ENCODE results near the gene ATG3.

The ATG3 gene

DNA sequence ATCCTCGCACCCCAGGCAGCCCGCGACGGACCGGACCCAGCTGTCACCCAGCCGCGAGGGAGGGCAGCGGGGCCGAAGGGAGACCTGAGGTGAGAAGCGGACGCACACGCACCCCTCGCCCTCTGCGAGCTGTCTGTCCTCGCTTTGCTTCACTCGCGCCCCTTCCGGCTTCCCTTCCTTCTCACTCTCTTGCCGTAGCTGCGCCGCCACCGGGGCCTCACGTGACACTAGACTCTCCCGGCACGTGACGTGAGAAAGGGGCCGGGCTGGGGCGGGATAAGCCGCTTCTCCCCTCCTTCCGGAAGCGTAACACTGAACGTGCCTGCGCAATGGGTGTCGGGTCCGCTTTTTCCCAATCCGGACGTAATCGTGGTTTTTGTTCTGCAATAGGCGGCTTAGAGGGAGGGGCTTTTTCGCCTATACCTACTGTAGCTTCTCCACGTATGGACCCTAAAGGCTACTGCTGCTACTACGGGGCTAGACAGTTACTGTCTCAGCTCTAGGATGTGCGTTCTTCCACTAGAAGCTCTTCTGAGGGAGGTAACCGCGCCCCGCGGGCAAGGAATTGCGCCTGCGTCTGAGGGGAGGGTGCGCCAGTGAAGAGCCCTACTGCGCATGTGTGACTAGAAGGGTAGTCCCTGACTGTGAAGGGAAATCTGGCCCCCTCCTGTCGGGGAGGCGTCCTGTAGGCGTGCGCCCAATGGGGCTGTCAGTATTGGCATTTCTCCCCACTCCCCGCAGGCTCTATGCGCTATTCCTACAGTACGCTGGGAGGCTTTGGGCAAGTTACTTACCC lies at the start of gene ATG3, which contains the start of gene SLC35A5:
Gene ATG3, minus strand, starts transcription at position 229 of the 796 bp plus-strand sequence. CDS start 434 bp downstream, outside the sequence.
Gene SLC35A5, plus strand, starts transcription at position 312 of the 796 bp plus-strand sequence. CDS start 1,359 bp downstream, outside the sequence.
- TF ChIP-seq ZFX (IDR thresholded peaks at IDR 0.05) = no peak
- H3K27ac ChIP-seq = peak within 1 kb of the TSS; percentile 78

DNA sequence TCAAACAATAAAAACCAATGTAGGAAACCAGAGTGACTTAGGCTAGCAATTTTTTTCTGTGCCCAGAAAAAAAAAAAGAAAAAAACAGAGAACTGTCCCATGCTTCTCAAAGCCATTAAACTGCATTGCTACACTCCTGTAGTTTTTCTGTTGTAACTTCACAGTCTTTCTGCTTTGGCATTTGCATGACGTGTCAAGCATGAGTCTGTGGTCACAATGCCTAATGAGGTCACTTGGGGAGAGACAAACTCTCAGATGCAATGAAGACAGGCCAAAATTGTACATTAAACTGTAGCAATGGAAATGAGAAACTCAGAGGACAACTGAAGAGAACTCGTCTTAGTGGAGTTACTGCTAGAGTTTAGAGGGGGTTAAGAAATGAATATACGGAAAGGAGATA lies 48.4 kb upstream of the ATG3 start:
- H3K27ac ChIP-seq = no peak overlapping the region
- TF ChIP-seq, protein P1, sequence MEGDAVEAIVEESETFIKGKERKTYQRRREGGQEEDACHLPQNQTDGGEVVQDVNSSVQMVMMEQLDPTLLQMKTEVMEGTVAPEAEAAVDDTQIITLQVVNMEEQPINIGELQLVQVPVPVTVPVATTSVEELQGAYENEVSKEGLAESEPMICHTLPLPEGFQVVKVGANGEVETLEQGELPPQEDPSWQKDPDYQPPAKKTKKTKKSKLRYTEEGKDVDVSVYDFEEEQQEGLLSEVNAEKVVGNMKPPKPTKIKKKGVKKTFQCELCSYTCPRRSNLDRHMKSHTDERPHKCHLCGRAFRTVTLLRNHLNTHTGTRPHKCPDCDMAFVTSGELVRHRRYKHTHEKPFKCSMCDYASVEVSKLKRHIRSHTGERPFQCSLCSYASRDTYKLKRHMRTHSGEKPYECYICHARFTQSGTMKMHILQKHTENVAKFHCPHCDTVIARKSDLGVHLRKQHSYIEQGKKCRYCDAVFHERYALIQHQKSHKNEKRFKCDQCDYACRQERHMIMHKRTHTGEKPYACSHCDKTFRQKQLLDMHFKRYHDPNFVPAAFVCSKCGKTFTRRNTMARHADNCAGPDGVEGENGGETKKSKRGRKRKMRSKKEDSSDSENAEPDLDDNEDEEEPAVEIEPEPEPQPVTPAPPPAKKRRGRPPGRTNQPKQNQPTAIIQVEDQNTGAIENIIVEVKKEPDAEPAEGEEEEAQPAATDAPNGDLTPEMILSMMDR (conservative IDR thresholded peaks at IDR 0.05) = no peak

DNA sequence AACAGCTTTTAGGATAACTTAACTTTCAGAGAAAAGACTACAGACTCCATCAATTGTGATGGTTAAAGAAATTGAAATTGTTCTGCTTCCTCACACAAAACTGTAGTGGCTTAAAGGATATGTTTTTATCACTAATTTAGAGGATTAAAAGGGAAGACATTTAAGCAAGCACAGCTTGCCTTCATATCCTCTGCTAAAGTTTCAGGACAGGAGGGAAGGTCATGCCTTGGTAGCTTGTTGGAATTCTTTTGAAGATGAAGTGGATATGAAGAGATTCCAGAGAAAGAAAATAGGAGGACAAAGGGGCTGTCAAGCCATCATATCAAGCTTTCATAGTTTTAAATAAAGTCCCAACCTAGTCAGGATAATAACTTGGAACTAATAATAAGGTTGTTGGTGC lies 46.1 kb upstream of the ATG3 start:
- TF ChIP-seq, protein P1 (conservative IDR thresholded peaks at IDR 0.05) = no peak
- no peak for TF ChIP-seq ZFX (IDR thresholded peaks at IDR 0.05)
- no peak overlapping the region for H3K27ac ChIP-seq

DNA sequence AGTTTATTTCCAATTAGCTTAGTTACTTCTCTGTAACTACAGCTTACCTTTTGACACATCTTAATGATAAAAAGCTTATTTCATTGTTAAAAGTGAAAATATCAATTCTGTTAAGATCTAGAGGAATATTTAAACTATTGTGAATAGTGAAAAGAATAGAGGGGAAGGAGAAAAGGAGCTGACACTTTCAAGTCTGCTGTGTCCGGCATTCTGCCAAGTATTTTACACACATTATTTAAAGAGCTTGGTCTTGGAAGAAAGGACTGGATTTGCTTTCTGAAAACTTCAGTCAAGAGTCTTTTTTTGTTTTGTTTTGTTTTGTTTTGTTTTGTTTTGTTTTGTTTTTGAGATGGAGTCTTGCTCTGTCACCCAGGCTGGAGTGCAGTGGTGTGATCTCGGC lies 44.3 kb upstream of the ATG3 start:
- no peak overlapping the region for H3K27ac ChIP-seq
- TF ChIP-seq, protein P1 (conservative IDR thresholded peaks at IDR 0.05) = no peak

DNA sequence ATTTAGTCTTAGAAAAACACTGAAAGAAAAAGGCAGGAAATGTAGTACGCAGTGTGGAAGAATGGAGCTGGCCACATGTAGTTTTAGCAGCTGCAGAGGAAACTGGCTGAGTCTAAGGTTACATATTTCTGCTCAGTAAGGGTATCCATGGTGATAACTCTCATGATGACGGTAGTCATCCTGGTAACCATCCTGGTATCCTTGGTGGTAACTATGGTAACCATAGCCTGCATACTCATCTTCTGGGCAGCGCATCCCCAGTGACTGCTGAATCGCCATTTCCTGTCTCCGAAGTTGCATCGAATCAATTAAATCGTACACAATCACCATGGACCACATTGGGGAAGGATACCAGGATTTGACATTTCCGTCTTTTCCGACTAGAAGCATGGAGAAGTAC lies 43.5 kb upstream of the ATG3 start:
- H3K27ac ChIP-seq = no peak overlapping the region
- TF ChIP-seq, protein P1 (conservative IDR thresholded peaks at IDR 0.05) = no peak
- TF ChIP-seq ZFX (IDR thresholded peaks at IDR 0.05) = no peak

DNA sequence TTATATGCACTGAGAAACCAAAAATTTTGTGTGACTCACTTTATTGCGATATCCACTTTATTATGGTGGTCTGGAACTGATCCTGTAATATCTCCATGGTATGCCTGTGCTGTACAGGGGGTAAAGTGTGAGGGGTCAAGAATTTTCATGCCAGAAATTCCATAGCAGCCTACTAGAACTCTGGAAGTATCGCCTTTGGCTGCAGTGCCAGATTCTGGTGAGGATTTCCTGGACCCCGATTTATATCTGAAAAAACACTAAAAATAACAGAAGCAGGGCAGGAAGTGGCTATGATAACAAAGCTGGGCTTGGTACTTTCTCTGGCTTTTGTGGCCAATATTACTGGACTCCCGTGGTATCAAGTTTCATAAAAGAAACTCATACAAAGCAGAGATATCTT lies 42.8 kb upstream of the ATG3 start:
- H3K27ac ChIP-seq = no peak overlapping the region
- no peak for TF ChIP-seq ZFX (IDR thresholded peaks at IDR 0.05)
- TF ChIP-seq, protein P1 (conservative IDR thresholded peaks at IDR 0.05) = no peak

DNA sequence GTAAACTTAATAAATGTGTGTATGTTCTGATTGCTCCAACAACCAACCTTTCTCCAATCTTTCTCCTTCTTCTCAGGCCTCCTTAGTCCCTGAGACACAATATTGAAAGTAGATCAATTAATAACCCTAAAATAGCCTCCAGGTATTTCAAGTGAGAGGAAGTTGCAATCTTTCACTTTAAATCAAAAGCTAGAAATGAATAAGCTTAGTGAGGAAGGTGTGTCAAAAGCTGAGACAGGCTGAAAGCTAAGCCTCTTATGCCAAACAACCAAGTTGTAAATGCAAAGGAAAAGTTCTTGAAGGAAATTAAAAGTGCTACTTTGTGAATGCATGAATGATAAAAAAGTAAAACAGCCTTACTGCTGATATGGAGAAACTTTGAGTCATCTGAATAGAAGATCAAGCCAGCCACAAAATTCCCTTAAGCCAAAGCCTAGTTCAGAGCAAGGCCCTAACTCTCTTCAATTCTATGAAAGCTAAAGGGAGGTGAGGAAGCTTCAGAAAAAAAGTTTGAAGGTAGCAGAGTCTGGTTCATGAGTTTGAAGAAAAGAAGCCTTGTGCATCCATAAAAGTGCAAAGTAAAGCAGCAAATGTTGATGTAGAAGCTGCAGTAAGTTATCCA lies 40.6 kb upstream of the ATG3 start:
- no peak for TF ChIP-seq ZFX (IDR thresholded peaks at IDR 0.05)
- TF ChIP-seq, protein P1 (conservative IDR thresholded peaks at IDR 0.05) = no peak
- H3K27ac ChIP-seq = no peak overlapping the region
